K562 (cell line): Measurements from ENCODE around the gene TMCO4. TPM values are rescaled to one million over a fixed set of nuclear protein-coding genes. Genes with fewer than 3 reads are reported as not detected.
"Not testable (repeated sequence)": the region's sequence is repeated elsewhere in the genome, so short reads cannot be mapped to it uniquely, and the experiment has no call there.

Source experiments
- ATAC-seq: fragments of 200-7000 bp; cut with Tn5 transposase; 3 replicates; pipeline ENCODE4 v1.9.1; 2020; ENCODE audit warnings: moderate library complexity
- BruUV-seq: library from RNA; stranded (reverse); fragments of 400-500 nt; replicated peaks from 2 replicates; lab custom pipeline; 2021; lab: Mats Ljungman, UMichigan
- CTCF ChIA-PET: fragments of 300-600 bp; formaldehyde crosslinking; extraction: SDS; loops from one replicate; lab custom pipeline; 2021; ENCODE audit warnings: low intra/inter-chr PET ratio; lab: Yijun Ruan, JAX
- POLR2A ChIA-PET: fragments of 300-600, 350-650 bp; sonication (Branson Sonifier 250); formaldehyde crosslinking; extraction: SDS; loops from one replicate; lab custom pipeline; 2021; ENCODE audit warnings: antibody characterized with exemption, inconsistent platforms; lab: Yijun Ruan, JAX
- DNase-seq, 4 experiments: peaks; one replicate each; pipeline versions ENCODE4 v3.0.0 to v3.0.0-alpha.2; 2011 to 2018; ENCODE audit warnings: low spot score in 3 of 4, mixed read lengths in 3 of 4; ENCODE audit errors: extremely low read depth in 1 of 4
- FAIRE-seq: peaks from 2 replicates; lab custom pipeline; 2011; peaks lifted over from hg19 to GRCh38; lab: Jason Lieb, UNC
- H2AFZ ChIP-seq: 2 replicates; pipeline ENCODE4 v1.6.0; 2011; ENCODE audit warnings: low read depth, low read length, control low read depth, inconsistent platforms
- H3K27ac ChIP-seq: fragments of 200-600 bp; 3 replicates; pipeline ENCODE4 v1.8.0; 2011; ENCODE audit warnings: low read depth, mild to moderate bottlenecking, control low read depth, inconsistent platforms, low read length, moderate library complexity, mixed read lengths; ENCODE audit errors: extremely low read depth
- H3K27me3 ChIP-seq, 2 experiments: fragments of 300-600 bp in 1 of 2; 2 replicates in 1 of 2; 3 replicates in 1 of 2; pipeline versions ENCODE4 v1.6.0 to v1.8.0; 2011; ENCODE audit warnings: inconsistent platforms in 2 of 2, low read length in 2 of 2, mild to moderate bottlenecking in 1 of 2, mixed read lengths in 1 of 2, moderate library complexity in 1 of 2; ENCODE audit not compliant: control insufficient read depth in 2 of 2, insufficient read depth in 2 of 2
- H3K36me3 ChIP-seq: fragments of 300-600 bp; 3 replicates; pipeline ENCODE4 v1.8.0; 2011; ENCODE audit warnings: mild to moderate bottlenecking, low read length, inconsistent platforms; ENCODE audit not compliant: control insufficient read depth, insufficient read depth
- H3K4me1 ChIP-seq, 2 experiments: fragments of 200-600 bp in 1 of 2; replicated peaks in 1 of 2; 2 replicates in 1 of 2; 3 replicates in 1 of 2; pipeline versions ENCODE4 v1.5.1 to v1.8.0; 2011; ENCODE audit warnings: inconsistent platforms in 2 of 2, low read length in 2 of 2, mild to moderate bottlenecking in 1 of 2, mixed read lengths in 1 of 2, moderate library complexity in 1 of 2; ENCODE audit not compliant: control insufficient read depth in 2 of 2, insufficient read depth in 2 of 2
- H3K4me2 ChIP-seq: 2 replicates; pipeline ENCODE4 v1.6.1; 2011; ENCODE audit warnings: low read length, control low read depth, inconsistent platforms, mixed read lengths; ENCODE audit not compliant: insufficient read depth
- H3K4me3 ChIP-seq: fragments of 200-600 bp; sonication (generic), shearing (Covaris generic); 2 replicates; pipeline ENCODE4 v1.5.1; 2016; ENCODE audit warnings: control low read depth, inconsistent platforms
- H3K79me2 ChIP-seq: fragments of 200-600 bp; 3 replicates; pipeline ENCODE4 v1.8.0; 2011; ENCODE audit warnings: low read length, inconsistent platforms; ENCODE audit not compliant: control insufficient read depth, insufficient read depth
- H3K9ac ChIP-seq, 2 experiments: 2 replicates each; pipeline versions ENCODE4 v1.6.0 to v1.6.1; 2011; ENCODE audit warnings: low read depth in 2 of 2, low read length in 2 of 2, control low read depth in 1 of 2, inconsistent platforms in 1 of 2, mild to moderate bottlenecking in 1 of 2, mixed read lengths in 1 of 2; ENCODE audit not compliant: insufficient read depth in 1 of 2
- H3K9me1 ChIP-seq: one replicate; pipeline ENCODE4 v1.6.0; 2011; ENCODE audit warnings: inconsistent platforms, mild to moderate bottlenecking, low read length, moderate library complexity; ENCODE audit not compliant: control insufficient read depth, insufficient read depth
- H3K9me3 ChIP-seq: replicated peaks from 2 replicates; pipeline ENCODE4 v1.5.1; 2011; ENCODE audit warnings: low read depth, low read length, inconsistent platforms; ENCODE audit not compliant: control insufficient read depth, insufficient read depth
- H4K20me1 ChIP-seq: replicated peaks from 2 replicates; pipeline ENCODE4 v1.6.1; 2011; ENCODE audit warnings: low read length, inconsistent platforms, mixed read lengths; ENCODE audit not compliant: control insufficient read depth, insufficient read depth
- CEBPB ChIP-seq: fragments of 450-650 bp; IDR thresholded peaks from 2 replicates; pipeline ENCODE4 v1.6.1; 2016; ENCODE audit warnings: missing genetic modification characterization, missing compliant biosample characterization
- CEBPG ChIP-seq, 3 experiments: fragments of 200-800 bp in 1 of 3; sonication (Bioruptor generic) in 1 of 3; sonication (generic) in 1 of 3; formaldehyde crosslinking in 1 of 3; IDR thresholded peaks in 2 of 3; conservative IDR thresholded peaks in 1 of 3; 2 replicates each; pipeline versions ENCODE4 v1.6.1 to v1.8.0; 2016 to 2022; ENCODE audit warnings: missing compliant biosample characterization in 2 of 3, missing genetic modification characterization in 2 of 3, mild to moderate bottlenecking in 1 of 3, missing genetic modification reagents in 1 of 3
- CGGBP1 ChIP-seq: fragments of 250-450 bp; sonication (Bioruptor Pico); IDR thresholded peaks from 2 replicates; pipeline ENCODE4 v1.9.0; 2021; ENCODE audit warnings: mild to moderate bottlenecking
- DACH1 ChIP-seq: fragments of 450-650 bp; IDR thresholded peaks from 2 replicates; pipeline ENCODE4 v1.6.1; 2018; ENCODE audit not compliant: partially characterized antibody
- GMEB1 ChIP-seq: fragments of 250-450 bp; sonication (Bioruptor Pico); IDR thresholded peaks from 2 replicates; pipeline ENCODE4 v1.4.0; 2020; ENCODE audit warnings: mild to moderate bottlenecking
- NFE2L1 ChIP-seq: fragments of 450-650 bp; IDR thresholded peaks from 2 replicates; pipeline ENCODE4 v1.6.1; 2016; ENCODE audit warnings: missing genetic modification characterization, low read depth, mild to moderate bottlenecking, missing compliant biosample characterization, moderate library complexity, borderline replicate concordance
- PRMT5 ChIP-seq: sonication (generic); formaldehyde crosslinking; IDR thresholded peaks from 2 replicates; pipeline ENCODE4 v1.5.0; 2020; ENCODE audit warnings: missing genetic modification reagents
- RBM22 ChIP-seq: fragments of 200-400 bp; formaldehyde crosslinking; IDR thresholded peaks from 2 replicates; pipeline ENCODE4 v1.6.1; 2018; ENCODE audit warnings: low read length, low read depth; ENCODE audit not compliant: poor library complexity, severe bottlenecking
- SPI1 ChIP-seq: IDR thresholded peaks from 2 replicates; pipeline ENCODE4 v1.6.1; 2011; ENCODE audit warnings: low read depth, low read length, control low read depth, borderline replicate concordance
- SRF ChIP-seq, 2 experiments: fragments of 250-450, 450-650 bp in 1 of 2; sonication (Bioruptor Pico) in 1 of 2; sonication (generic) in 1 of 2; formaldehyde crosslinking; IDR thresholded peaks; 2 replicates each; pipeline versions ENCODE4 v1.5.0 to v1.5.1; 2020 to 2022; ENCODE audit warnings: mild to moderate bottlenecking in 1 of 2, missing genetic modification reagents in 1 of 2
- ZNF124 ChIP-seq: sonication (generic); formaldehyde crosslinking; IDR thresholded peaks from 2 replicates; pipeline ENCODE4 v1.8.1; 2022; ENCODE audit warnings: missing genetic modification reagents
- ZNF232 ChIP-seq: sonication (generic); formaldehyde crosslinking; IDR thresholded peaks from 2 replicates; pipeline ENCODE4 v1.8.0; 2022; ENCODE audit warnings: mild to moderate bottlenecking, missing genetic modification reagents
- ZNF3 ChIP-seq: fragments of 250-450 bp; sonication (Bioruptor Pico); IDR thresholded peaks from 2 replicates; pipeline ENCODE4 v1.5.0; 2021; ENCODE audit warnings: mild to moderate bottlenecking, moderate library complexity
- WGBS: fragments of 100-300 bp; shearing (Covaris generic); methylation state at CpG from one replicate; pipeline ENCODE4 v1.1.6; 2016; ENCODE audit warnings: low coverage, mixed read lengths; ENCODE audit not compliant: insufficient coverage; ENCODE audit errors: missing lambda C conversion rate; 5-methylcytosine and 5-hydroxymethylcytosine counted together
- in situ Hi-C: fragments of 300-500 bp; cut with MboI; formaldehyde crosslinking; loops from 4 replicates; pipeline ENCODE4 v1.15.0; 2018; ENCODE audit warnings: inconsistent platforms, mixed read lengths
- intact Hi-C: fragments of 100-400 bp; cut with micrococcal nuclease; formaldehyde crosslinking; loops from 2 replicates; pipeline ENCODE4 v1.14.2; 2022
- polyA plus RNA-seq, 8 experiments: library from polyadenylated mRNA; depleted of rRNA in 4 of 8; stranded (reverse) in 5 of 8; unstranded in 3 of 8; fragments of >200 nt; fragmentation: Nextera tagmentation in 2 of 8; fragmentation: Illumina TruSeq in 1 of 8; extraction: Ambion mirVana in 2 of 8; extraction: Trizol in 1 of 8; gene quantifications; 2 replicates each; pipeline versions ENCODE4 v1.2.1 to v1.2.3, GENCODE V29; 2011 to 2014; ENCODE audit warnings: inconsistent platforms in 1 of 8, missing spikeins in 1 of 8
- total RNA-seq, 7 experiments: library from RNA; depleted of rRNA in 6 of 7; stranded (reverse); fragments of >200 nt in 6 of 7; fragmentation: Illumina TruSeq in 2 of 7; extraction: Trizol in 2 of 7; gene quantifications; 2 replicates each; pipeline versions ENCODE4 v1.2.1 to v1.2.3, GENCODE V29; 2011 to 2021; ENCODE audit warnings: low replicate concordance in 1 of 7

TMCO4 gene
- total and polyA plus RNA-seq, 9 of the 15 experiments (the other 6 are each of a cell fraction or from before 2014, with no cell fraction given) = 0.06 to 2.1 (median 1.2) TPM

GRCh38 chr1:19847334-19847733, 47.6 kb upstream of the TMCO4 start:
- H3K4me1 ChIP-seq; POLR2A ChIA-PET; FAIRE-seq; H3K9me1 ChIP-seq; H3K4me3 ChIP-seq; H3K36me3 ChIP-seq; H3K79me2 ChIP-seq; BruUV-seq; H4K20me1 ChIP-seq; ATAC-seq; in situ Hi-C loops; H3K27ac ChIP-seq; intact Hi-C loops; H2AFZ ChIP-seq; H3K9me3 ChIP-seq; DNase-seq; H3K9ac ChIP-seq; CTCF ChIA-PET; H3K4me2 ChIP-seq; TF ChIP-seq CEBPG (CRISPR knock-in tag; IDR thresholded peaks at IDR 0.05): not testable (repeated sequence)
- TF ChIP-seq CEBPB (peak; percentile 82), CEBPG (tag; conservative IDR thresholded peaks at IDR 0.05 in 1 of 2, IDR thresholded peaks at IDR 0.05 in 1 of 2) (peak in 1 of 2 experiments; percentile 80; a peak in 2 of 4 replicates)
- H3K27me3 ChIP-seq = peaks cover 26 to 37% of the 10 kb centered on the region in 2 experiments
- WGBS = 17% methylated on average over 9 of the region's 9 CpGs

- Histone ChIP-seq H3K27ac (no peak overlapping the region), H3K9ac (no peak overlapping the region), H3K4me1 (no peaks in the 10 kb centered on the region), H3K9me1 (no peaks in the 10 kb centered on the region), H3K36me3 (no peaks in the 10 kb centered on the region), H3K4me2 (no peak overlapping the region), H2AFZ (no peak overlapping the region), H3K4me3 (no peak overlapping the region), H3K79me2 (no peaks in the 10 kb centered on the region), H4K20me1 (no peaks in the 10 kb centered on the region), H3K27me3 (peaks cover 26 to 43% of the 10 kb centered on the region in 2 experiments), H3K9me3 (no peaks in the 10 kb centered on the region)
- POLR2A ChIA-PET = interaction anchor here (0.6 to 1.5 kb wide), 2 partner anchors 24 to 140 kb away, joined by 3 to 4 read pairs; no protein-coding TSS in a partner anchor
- no TSS peak for BruUV-seq
- 11% methylated on average over 3 of the region's 3 CpGs for WGBS
- in situ Hi-C loops = no loop called here
- CTCF ChIA-PET = no interaction called here
- FAIRE-seq = no peak
- intact Hi-C loops = no loop called here
- DNase-seq = no peak
- no peak for ATAC-seq
- TF ChIP-seq SRF (CRISPR knock-in tag; IDR thresholded peaks at IDR 0.05) = no peak
- no peak for TF ChIP-seq DACH1
- TF ChIP-seq RBM22 = no peak
- no peak for TF ChIP-seq SPI1
- no peak for TF ChIP-seq ZNF232
- no peak for TF ChIP-seq NFE2L1 (tag)
- no peak for TF ChIP-seq PRMT5 (CRISPR knock-in tag)
- no peak for TF ChIP-seq GMEB1 (CRISPR knock-in tag)
- TF ChIP-seq ZNF124 (CRISPR knock-in tag) = no peak
- TF ChIP-seq CGGBP1 (CRISPR knock-in tag) = no peak
- TF ChIP-seq ZNF3 = no peak
These were observed 46.6 kb upstream of the TMCO4 start for GRCh38 chr1:19846338-19846737.
